Epithelial cell of esophagus (primary cell): ENCODE data around the gene SAMD13.

ENCODE experiments used
- DNase-seq: peaks from one replicate; pipeline ENCODE4 v3.0.0; 2010; ENCODE audit warnings: low read depth
- H3K4me3 ChIP-seq: 2 replicates; pipeline ENCODE4 v1.5.1; 2011; ENCODE audit warnings: mild to moderate bottlenecking, low read length, control low read depth
- TF ChIP-seq, protein P1 (sequence below): IDR thresholded peaks from 2 replicates; pipeline ENCODE4 v1.5.1; 2011; ENCODE audit warnings: low read depth, mild to moderate bottlenecking, low read length, control low read depth, inconsistent platforms; ENCODE audit not compliant: insufficient read depth; ENCODE audit errors: missing control alignments

SAMD13 gene

DNA sequence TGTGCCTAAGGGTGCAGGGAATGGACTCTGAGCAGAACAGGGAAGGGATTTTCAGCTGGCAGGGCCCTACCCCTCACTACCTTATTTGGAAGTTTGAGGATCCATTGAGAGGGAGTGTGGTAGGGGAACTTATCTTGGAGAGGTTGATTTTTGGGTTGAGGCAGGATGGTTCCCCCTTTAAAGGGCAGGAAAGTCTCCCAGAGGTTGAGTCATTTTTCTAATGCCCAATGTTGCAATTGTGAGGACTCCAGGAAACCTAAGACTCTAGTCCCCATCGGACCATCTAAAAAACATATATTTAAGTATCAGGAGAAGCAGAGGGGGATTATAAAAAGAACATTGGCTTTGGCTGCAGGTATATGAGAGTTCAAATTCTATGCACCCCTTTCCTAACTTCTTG, 47.3 kb downstream of the SAMD13 start:
- no peak for DNase-seq
- H3K4me3 ChIP-seq = no peak overlapping the region
- TF ChIP-seq, protein P1, sequence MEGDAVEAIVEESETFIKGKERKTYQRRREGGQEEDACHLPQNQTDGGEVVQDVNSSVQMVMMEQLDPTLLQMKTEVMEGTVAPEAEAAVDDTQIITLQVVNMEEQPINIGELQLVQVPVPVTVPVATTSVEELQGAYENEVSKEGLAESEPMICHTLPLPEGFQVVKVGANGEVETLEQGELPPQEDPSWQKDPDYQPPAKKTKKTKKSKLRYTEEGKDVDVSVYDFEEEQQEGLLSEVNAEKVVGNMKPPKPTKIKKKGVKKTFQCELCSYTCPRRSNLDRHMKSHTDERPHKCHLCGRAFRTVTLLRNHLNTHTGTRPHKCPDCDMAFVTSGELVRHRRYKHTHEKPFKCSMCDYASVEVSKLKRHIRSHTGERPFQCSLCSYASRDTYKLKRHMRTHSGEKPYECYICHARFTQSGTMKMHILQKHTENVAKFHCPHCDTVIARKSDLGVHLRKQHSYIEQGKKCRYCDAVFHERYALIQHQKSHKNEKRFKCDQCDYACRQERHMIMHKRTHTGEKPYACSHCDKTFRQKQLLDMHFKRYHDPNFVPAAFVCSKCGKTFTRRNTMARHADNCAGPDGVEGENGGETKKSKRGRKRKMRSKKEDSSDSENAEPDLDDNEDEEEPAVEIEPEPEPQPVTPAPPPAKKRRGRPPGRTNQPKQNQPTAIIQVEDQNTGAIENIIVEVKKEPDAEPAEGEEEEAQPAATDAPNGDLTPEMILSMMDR = no peak

DNA sequence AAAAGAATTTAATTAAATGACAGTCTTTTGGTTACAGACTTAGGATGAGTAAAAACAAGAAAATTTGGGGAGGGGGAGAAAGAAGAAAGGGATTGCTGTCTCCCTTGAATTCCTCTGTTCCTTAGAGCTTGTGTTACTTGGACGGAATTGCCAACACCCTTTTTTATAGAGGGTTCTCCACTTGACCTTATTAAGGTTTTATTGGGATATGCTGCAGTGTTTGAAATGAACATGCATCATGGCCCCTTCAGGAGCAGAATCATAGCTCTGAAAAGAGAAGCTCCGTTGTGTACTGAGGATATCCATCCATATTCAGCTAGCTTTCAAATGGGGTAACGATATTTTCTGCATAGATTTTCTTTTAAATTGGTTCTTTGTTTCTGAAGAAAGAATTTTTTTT, 48.6 kb downstream of the SAMD13 start:
- TF ChIP-seq, protein P1 = no peak
- no peak for DNase-seq
- no peak overlapping the region for H3K4me3 ChIP-seq

DNA sequence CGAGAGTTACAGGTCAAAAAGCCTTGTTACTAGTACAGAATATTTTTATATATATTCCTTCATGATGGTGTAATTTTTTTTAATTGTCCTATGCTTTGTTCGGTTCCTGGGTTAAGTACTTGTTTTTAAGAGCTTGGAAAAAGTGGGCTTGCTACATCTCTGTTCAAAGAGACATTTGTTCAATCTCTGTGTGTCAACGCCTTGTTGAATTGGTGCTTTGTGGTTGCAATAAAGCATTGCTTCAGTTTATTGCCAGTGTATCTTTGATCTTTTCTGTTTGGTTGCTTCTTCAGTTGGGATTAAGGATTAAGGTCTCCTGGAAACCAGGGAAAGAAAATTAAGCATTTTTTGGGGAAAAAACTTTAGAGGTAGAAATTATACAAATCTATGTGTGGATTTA, 49.0 kb downstream of the SAMD13 start:
- no peak for DNase-seq
- H3K4me3 ChIP-seq = no peak overlapping the region
- TF ChIP-seq, protein P1 = no peak

DNA sequence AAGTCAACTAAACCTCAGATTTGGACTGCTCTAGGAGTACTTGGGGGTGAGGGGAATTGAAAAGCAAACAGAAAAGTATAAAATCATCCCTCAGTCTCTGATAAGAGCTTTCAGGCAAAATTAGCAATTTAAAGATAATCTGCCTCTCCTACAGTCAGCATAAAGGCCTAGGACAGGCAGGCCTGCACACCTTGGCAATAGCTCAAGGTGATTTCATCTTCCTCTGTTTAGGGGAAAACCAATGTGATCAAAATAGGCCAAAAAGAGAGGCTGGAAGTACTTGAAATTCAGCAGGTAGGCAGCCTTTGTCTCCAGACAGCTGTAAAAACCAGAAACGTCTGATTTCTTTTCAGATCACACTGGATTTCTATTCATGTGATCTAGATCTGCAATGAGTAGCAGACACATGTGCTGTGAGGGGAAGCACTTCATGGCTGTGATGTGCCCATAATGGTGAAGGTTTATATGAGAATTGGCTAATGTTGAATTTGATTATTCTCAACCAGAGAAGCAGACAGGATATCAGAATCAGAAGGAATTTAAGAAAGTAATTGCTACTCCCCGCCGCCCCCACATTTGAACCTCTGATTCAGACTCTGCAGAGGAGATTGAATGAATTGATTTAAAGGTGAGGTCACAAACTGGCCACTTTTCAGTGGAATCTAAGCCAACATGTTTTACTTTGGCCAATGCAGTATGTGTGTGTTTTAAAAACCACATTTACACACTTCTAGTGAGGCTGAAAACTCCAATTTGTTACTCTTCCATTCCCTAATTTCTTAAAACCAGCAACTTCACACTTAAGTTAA, 51.0 kb downstream of the SAMD13 start:
- DNase-seq = no peak
- H3K4me3 ChIP-seq = no peak overlapping the region
- TF ChIP-seq, protein P1 = no peak

DNA sequence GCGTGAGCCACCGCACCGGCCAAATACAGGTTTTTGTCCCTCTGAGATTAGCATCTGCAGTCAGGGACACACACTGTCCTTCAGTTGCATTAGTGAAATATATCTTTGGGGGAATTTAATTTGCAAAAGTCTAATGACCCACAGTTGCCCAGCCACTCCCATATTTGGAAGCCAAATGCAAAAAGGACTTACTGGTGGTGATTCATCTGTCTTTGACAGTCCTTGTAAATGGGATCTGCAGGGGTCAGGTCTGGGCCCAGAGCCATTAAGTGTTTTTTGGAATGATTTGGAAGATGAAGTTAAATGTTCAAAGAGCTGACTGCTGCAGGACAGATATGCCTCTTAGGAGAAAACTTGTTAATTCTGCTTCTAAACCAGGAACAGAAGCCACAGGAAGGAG, 52.2 kb downstream of the SAMD13 start:
- H3K4me3 ChIP-seq = no peak overlapping the region
- DNase-seq = no peak
- TF ChIP-seq, protein P1 = no peak

- DNase-seq = no peak
- H3K4me3 ChIP-seq = no peak overlapping the region
- TF ChIP-seq, protein P1 = no peak
Measured at GRCh38 chr1:84355556-84355955, 54.0 kb downstream of the SAMD13 start.

- TF ChIP-seq, protein P1 = no peak
- no peak for DNase-seq
- H3K4me3 ChIP-seq = no peak overlapping the region
Measured at GRCh38 chr1:84356881-84357280, 55.4 kb downstream of the SAMD13 start.
